BJ (cell line): ENCODE data around the gene PPP1R16B. TPM values are rescaled to one million over a fixed set of nuclear protein-coding genes. Genes with fewer than 3 reads are reported as not detected.

Experiments used
- CTCF ChIA-PET: fragments of 350-600 bp; formaldehyde crosslinking; extraction: SDS; loops from one replicate; lab custom pipeline; 2021; ENCODE audit warnings: antibody characterized with exemption, inconsistent platforms; lab: Yijun Ruan, JAX
- POLR2A ChIA-PET: fragments of 300-600 bp; sonication (Branson Sonifier 250); formaldehyde crosslinking; extraction: SDS; loops from one replicate; lab custom pipeline; 2021; ENCODE audit warnings: antibody characterized with exemption; lab: Charles Lee
- DNase-seq: peaks from one replicate; pipeline ENCODE4 v3.0.0-alpha.2; 2011; ENCODE audit warnings: low read depth
- H3K27me3 ChIP-seq: 2 replicates; pipeline ENCODE4 v1.6.0; 2011; ENCODE audit warnings: low read length; ENCODE audit not compliant: control insufficient read depth, insufficient read depth
- H3K36me3 ChIP-seq: 2 replicates; pipeline ENCODE4 v1.5.1; 2011; ENCODE audit warnings: low read length; ENCODE audit not compliant: control insufficient read depth, insufficient read depth
- H3K4me3 ChIP-seq: 2 replicates; pipeline ENCODE4 v1.5.1; 2011; ENCODE audit warnings: low read depth, mild to moderate bottlenecking, control low read depth, low read length
- CTCF ChIP-seq: IDR thresholded peaks from 2 replicates; pipeline ENCODE4 v1.5.1; 2011; ENCODE audit warnings: low read depth, mild to moderate bottlenecking, control low read depth, inconsistent platforms, low read length, moderate library complexity; ENCODE audit not compliant: insufficient read depth
- polyA plus RNA-seq: library from polyadenylated mRNA; depleted of rRNA; stranded (reverse); fragments of >200 nt; gene quantifications from 2 replicates; pipeline ENCODE4 v1.2.3, GENCODE V29; 2011

Gene PPP1R16B
- polyA plus RNA-seq, 1 experiment = not detected

- CTCF ChIA-PET = no interaction called here
- TF ChIP-seq CTCF = no peak
- Histone ChIP-seq H3K36me3 (no peaks in the 10 kb centered on the region), H3K4me3 (no peak overlapping the region), H3K27me3 (peaks cover 3% of the 10 kb centered on the region; the same call in 1 of the 2 replicates)
- DNase-seq = no peak
- POLR2A ChIA-PET = no interaction called here
These were observed 27.8 kb downstream of the PPP1R16B start for GRCh38 chr20:38833154-38833856.

GRCh38 chr20:38833857-38834164 is 28.3 kb downstream of the PPP1R16B start:
- DNase-seq = no peak
- Histone ChIP-seq H3K36me3 (no peaks in the 10 kb centered on the region), H3K4me3 (no peak overlapping the region), H3K27me3 (peaks cover 2% of the 10 kb centered on the region; the same call in 1 of the 2 replicates)
- no peak for TF ChIP-seq CTCF
- POLR2A ChIA-PET = no interaction called here
- CTCF ChIA-PET = no interaction called here

GRCh38 chr20:38834868-38835267 is 29.4 kb downstream of the PPP1R16B start:
- POLR2A ChIA-PET = no interaction called here
- no peak for TF ChIP-seq CTCF
- H3K4me3 ChIP-seq = no peak overlapping the region
- CTCF ChIA-PET = no interaction called here
- no peaks in the 10 kb centered on the region for H3K36me3 ChIP-seq
- H3K27me3 ChIP-seq = peaks cover 2% of the 10 kb centered on the region; the same call in 1 of the 2 replicates
- no peak for DNase-seq

- Histone ChIP-seq H3K4me3 (no peak overlapping the region), H3K36me3 (no peaks in the 10 kb centered on the region), H3K27me3 (peaks cover 2% of the 10 kb centered on the region; the same call in 1 of the 2 replicates)
- CTCF ChIA-PET = no interaction called here
- POLR2A ChIA-PET = no interaction called here
- no peak for TF ChIP-seq CTCF
- DNase-seq = no peak
These were observed 30.3 kb downstream of the PPP1R16B start for GRCh38 chr20:38835792-38836191.

- Histone ChIP-seq H3K27me3 (peaks cover 2% of the 10 kb centered on the region; the same call in 1 of the 2 replicates), H3K4me3 (no peak overlapping the region), H3K36me3 (no peaks in the 10 kb centered on the region)
- ChIA-PET CTCF (no interaction called here), POLR2A (interaction anchor here (0.6 kb wide), 1 partner anchor 27 kb away, joined by 5 read pairs; no protein-coding TSS in a partner anchor)
- no peak for DNase-seq
- TF ChIP-seq CTCF = no peak
These were observed 31.5 kb downstream of the PPP1R16B start for GRCh38 chr20:38836991-38837390.
